22Rv1 (cell line): Measurements from ENCODE around the gene PMF1.

Experiments
- H3K27ac ChIP-seq: fragments of 450-650 bp; 2 replicates; pipeline ENCODE4 v1.5.1; 2017
- CTCF ChIP-seq: fragments of 450-650 bp; IDR thresholded peaks from 2 replicates; pipeline ENCODE4 v1.5.1; 2017; ENCODE audit warnings: mild to moderate bottlenecking
- ZFX ChIP-seq: fragments of 450-650 bp; IDR thresholded peaks from 2 replicates; pipeline ENCODE4 v1.6.1; 2017; ENCODE audit warnings: antibody characterized with exemption, borderline replicate concordance

PMF1 gene

GRCh38 chr1:156247460-156248322 is 34.9 kb downstream of the PMF1 start, which contains the start of gene PAQR6:
PAQR6 (minus strand) TSS chr1:156248056; CDS start chr1:156246731, 1,325 bp downstream.
- peak within 1 kb of the TSS; percentile 55 for H3K27ac ChIP-seq
- TF ChIP-seq CTCF (no peak), ZFX (no peak)

- TF ChIP-seq CTCF (no peak), ZFX (no peak)
- H3K27ac ChIP-seq: peak overlapping the region; percentile 55
Measured at GRCh38 chr1:156248323-156248683, 35.5 kb downstream of the PMF1 start.

GRCh38 chr1:156249593-156249992 is 36.8 kb downstream of the PMF1 start:
- peak overlapping the region; percentile 55; the same call in 1 of the 2 replicates for H3K27ac ChIP-seq
- TF ChIP-seq CTCF: no peak
- TF ChIP-seq ZFX: no peak

GRCh38 chr1:156251527-156251926 is 38.7 kb downstream of the PMF1 start:
- H3K27ac ChIP-seq: no peak overlapping the region; the same call in 1 of the 2 replicates
- TF ChIP-seq ZFX (no peak), CTCF (no peak)

- no peak overlapping the region for H3K27ac ChIP-seq
- TF ChIP-seq ZFX (no peak), CTCF (no peak)
Measured at GRCh38 chr1:156253634-156254033, 40.8 kb downstream of the PMF1 start.

GRCh38 chr1:156257711-156258110 is 44.9 kb downstream of the PMF1 start:
- TF ChIP-seq ZFX: no peak
- H3K27ac ChIP-seq: no peak overlapping the region

GRCh38 chr1:156258859-156259258 is 46.1 kb downstream of the PMF1 start:
- no peak for TF ChIP-seq CTCF
- TF ChIP-seq ZFX: no peak
- no peak overlapping the region for H3K27ac ChIP-seq

- TF ChIP-seq CTCF (peak; percentile 20; the same call in 1 of the 2 replicates), ZFX (no peak)
- no peak overlapping the region for H3K27ac ChIP-seq
Measured at GRCh38 chr1:156259805-156260204, 47.0 kb downstream of the PMF1 start.
